Activated CD4-positive, alpha-beta T cell treated with anti-CD3 and anti-CD28 coated beads, Interleukin-2, Interleukin-4, amounts not matched to agents 100 ng/mL and 50 ng/mL, durations not matched to agents 16 hours and 8 hours (primary cell): ENCODE measurements around the gene TTF1.
"Not testable (repeated sequence)": the region's sequence is repeated elsewhere in the genome, so short reads cannot be mapped to it uniquely, and the experiment has no call there.

ENCODE experiments used
- DNase-seq: peaks from one replicate; pipeline ENCODE4 v3.0.0-alpha.2; 2020; ENCODE audit warnings: low spot score

Gene TTF1

GRCh38 chr9:132413926-132414325 is 7.3 kb upstream of the TTF1 start:
- DNase-seq, result no peak

- no peak for DNase-seq
Observed at GRCh38 chr9:132412089-132412488, 5.4 kb upstream of the TTF1 start.

- DNase-seq, result peak; percentile 66
Observed at GRCh38 chr9:132411091-132411508, 4.5 kb upstream of the TTF1 start.

- no peak for DNase-seq
Observed at GRCh38 chr9:132410642-132411041, 4.0 kb upstream of the TTF1 start.

- no peak for DNase-seq
Observed at GRCh38 chr9:132409828-132410528, 3.3 kb upstream of the TTF1 start, which contains the start of gene CFAP77. CFAP77 (plus strand) TSS chr9:132410211; CDS start chr9:132410272, 61 bp downstream.

- no peak for DNase-seq
Observed at GRCh38 chr9:132408521-132408920, 1.9 kb upstream of the TTF1 start.

GRCh38 chr9:132407196-132407595 is 556 bp upstream of the TTF1 start:
- DNase-seq, result no peak

GRCh38 chr9:132404228-132404881 is 2.3 kb downstream of the TTF1 start:
- DNase-seq, result peak; percentile 44

GRCh38 chr9:132401824-132402223 is 4.8 kb downstream of the TTF1 start:
- no peak for DNase-seq

GRCh38 chr9:132395560-132395959 is 11.1 kb downstream of the TTF1 start:
- no peak for DNase-seq

GRCh38 chr9:132391449-132391848 is 15.2 kb downstream of the TTF1 start:
- no peak for DNase-seq

- DNase-seq, result no peak
Observed at GRCh38 chr9:132390966-132391365, 15.7 kb downstream of the TTF1 start.

- no peak for DNase-seq
Observed at GRCh38 chr9:132387133-132387532, 19.5 kb downstream of the TTF1 start.

- no peak for DNase-seq
Observed at GRCh38 chr9:132384376-132384775, 22.3 kb downstream of the TTF1 start.

- no peak for DNase-seq
Observed at GRCh38 chr9:132383462-132383883, 23.2 kb downstream of the TTF1 start.

- no peak for DNase-seq
Observed at GRCh38 chr9:132381966-132382541, 24.6 kb downstream of the TTF1 start.

- not testable (repeated sequence) for DNase-seq
Observed at GRCh38 chr9:132378416-132378815, 28.2 kb downstream of the TTF1 start.

- not testable (repeated sequence) for DNase-seq
Observed at GRCh38 chr9:132377769-132378168, 28.9 kb downstream of the TTF1 start.

GRCh38 chr9:132372177-132373095 is 34.2 kb downstream of the TTF1 start:
- no peak for DNase-seq

- DNase-seq, result no peak
Observed at GRCh38 chr9:132370592-132370991, 36.0 kb downstream of the TTF1 start.

- DNase-seq, result no peak
Observed at GRCh38 chr9:132369421-132369820, 37.2 kb downstream of the TTF1 start.
